Skeletal muscle cell (primary cell): ENCODE measurements around the gene TSPAN33.
"Not testable (repeated sequence)": the region's sequence is repeated elsewhere in the genome, so short reads cannot be mapped to it uniquely, and the experiment has no call there.

ENCODE experiments used
- DNase-seq: peaks from one replicate; pipeline ENCODE4 v3.0.0-alpha.2; 2010; ENCODE audit warnings: low read depth
- H3K4me3 ChIP-seq: 2 replicates; pipeline ENCODE4 v1.5.1; 2011; ENCODE audit warnings: low read depth, mild to moderate bottlenecking, control low read depth, low read length, moderate library complexity

The TSPAN33 gene, protein sequence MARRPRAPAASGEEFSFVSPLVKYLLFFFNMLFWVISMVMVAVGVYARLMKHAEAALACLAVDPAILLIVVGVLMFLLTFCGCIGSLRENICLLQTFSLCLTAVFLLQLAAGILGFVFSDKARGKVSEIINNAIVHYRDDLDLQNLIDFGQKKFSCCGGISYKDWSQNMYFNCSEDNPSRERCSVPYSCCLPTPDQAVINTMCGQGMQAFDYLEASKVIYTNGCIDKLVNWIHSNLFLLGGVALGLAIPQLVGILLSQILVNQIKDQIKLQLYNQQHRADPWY

DNA sequence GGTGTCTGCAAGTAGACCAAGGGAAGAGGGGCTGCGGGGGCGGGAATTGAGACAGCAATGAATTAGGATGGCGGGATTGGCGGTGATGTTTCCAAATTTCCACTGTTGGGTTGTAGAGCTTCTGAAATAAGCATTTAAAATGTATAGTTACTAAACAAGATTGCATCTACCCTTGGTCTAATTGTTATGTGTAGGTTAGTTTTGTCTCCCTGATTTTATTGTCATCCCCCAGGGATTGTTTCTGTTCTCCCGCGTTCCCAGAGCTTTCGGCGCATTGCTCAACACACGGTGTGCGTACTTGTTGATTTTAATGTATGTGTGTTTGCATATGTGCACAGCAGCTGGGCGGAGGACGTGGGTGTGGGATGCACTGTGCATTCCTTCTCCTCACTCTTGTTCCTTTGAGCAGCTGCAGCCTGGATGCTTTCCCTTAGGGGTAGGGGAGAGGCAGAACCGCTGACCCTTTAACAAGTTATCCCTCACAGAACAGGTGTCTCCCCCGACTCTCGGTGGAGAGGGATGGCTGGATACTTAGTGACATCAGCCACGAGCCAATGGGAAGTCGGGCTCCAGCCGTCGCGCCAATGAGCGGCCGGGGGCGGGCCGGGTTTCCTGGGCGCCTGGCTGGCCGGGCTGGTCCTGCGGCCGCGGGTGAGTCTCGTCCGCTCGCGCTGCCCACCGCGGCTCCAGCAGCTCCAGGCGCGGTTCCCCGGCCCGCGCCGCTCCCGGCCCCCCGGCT is at the start of gene TSPAN33:
Gene TSPAN33 (plus strand): TSS at position 613 of the 739 bp plus-strand sequence. CDS start 274 bp downstream, outside the sequence.
- H3K4me3 ChIP-seq: peak within 1 kb of the TSS; percentile 50

DNA sequence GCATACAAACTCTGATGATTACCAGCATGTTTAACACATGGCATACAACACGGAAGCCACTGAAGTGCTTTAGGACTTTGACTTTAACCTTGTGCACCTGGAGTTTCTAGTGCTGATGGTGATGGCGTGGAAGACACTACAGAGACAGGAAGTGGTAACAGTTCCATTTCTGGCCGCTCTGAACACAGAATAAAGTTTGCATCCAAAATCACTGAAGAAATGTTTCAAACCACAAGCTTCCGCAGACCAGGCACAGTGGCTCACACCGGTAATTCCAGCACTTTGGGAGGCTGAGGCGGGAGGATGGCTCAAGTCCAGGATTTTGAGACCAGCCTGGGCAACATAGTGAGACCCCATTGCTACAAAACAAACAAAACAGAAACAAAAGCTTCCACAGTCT is 49.2 kb upstream of the TSPAN33 start:
- H3K4me3 ChIP-seq: no peak overlapping the region
- DNase-seq: no peak

More for the DNA sequence above, at the start of gene TSPAN33:
- DNase-seq: peak; percentile 33

DNA sequence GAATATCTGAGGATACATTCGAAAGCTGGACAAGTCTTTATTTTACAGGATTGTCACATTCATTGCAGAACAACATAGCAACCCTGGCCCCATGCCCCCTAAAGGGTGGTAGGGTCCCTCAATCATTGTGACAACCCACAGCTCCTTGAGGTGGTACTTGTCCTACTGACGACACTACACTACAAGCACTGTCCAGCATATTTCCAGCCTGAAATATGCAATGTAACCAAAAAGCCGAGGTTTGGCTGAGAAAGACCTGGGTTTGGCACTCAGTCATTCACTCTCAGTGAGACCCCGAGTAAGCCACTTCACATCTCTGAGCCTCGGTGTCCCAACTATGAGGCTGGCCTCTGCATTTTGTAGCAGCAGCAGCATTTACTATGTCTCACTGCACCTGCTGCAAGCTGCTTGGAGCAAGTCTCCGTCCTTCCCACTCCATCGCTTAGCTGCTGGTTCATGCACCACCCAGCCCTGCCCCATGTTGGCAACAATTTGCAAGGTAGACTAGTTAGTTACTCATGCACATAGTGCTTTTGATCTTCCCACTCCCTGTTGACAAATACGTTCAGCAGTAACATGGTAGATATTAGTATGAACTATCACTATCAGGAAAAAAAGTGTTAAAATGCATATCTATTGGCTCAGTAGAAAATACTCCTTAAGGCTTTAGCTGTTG is 46.0 kb upstream of the TSPAN33 start:
- no peak for DNase-seq

DNA sequence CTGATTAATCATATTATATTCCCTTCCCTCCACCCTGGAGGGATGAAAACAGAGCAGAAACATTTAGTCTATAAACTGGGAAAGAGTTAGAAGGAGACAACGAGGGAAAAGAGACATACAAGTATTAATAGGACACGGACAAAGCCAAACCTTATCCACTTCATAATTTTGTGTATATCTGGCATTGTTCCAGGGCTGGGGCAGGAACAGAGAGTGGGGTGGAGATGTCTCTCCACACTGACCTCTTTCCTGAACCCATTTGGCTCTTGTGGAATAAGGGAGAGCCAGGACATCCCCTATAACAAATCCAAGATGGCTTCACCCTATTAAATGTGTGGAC is 43.7 kb upstream of the TSPAN33 start:
- DNase-seq: no peak
- H3K4me3 ChIP-seq: no peak overlapping the region

More for the DNA sequence above, 46.0 kb upstream of the TSPAN33 start:
- no peak overlapping the region for H3K4me3 ChIP-seq

DNA sequence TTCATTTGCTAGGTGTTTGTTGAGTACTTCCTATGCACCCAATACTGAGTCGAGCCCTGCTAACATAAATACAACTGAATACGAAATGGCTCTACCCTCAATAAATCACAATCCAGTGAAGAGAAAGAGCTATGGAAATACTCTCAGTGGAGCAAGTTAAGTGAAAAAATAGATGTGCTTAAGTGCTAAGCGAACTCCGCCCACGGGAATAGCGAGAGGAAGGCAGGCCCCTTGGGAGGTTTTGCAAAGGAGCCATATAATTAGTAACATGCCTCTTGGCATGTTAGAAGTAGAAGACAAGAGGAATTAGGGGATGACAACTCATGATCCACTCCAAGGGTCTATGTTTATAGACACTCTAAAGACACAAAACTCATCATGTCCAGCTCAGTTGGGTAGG is 42.8 kb upstream of the TSPAN33 start:
- no peak overlapping the region for H3K4me3 ChIP-seq
- no peak for DNase-seq

DNA sequence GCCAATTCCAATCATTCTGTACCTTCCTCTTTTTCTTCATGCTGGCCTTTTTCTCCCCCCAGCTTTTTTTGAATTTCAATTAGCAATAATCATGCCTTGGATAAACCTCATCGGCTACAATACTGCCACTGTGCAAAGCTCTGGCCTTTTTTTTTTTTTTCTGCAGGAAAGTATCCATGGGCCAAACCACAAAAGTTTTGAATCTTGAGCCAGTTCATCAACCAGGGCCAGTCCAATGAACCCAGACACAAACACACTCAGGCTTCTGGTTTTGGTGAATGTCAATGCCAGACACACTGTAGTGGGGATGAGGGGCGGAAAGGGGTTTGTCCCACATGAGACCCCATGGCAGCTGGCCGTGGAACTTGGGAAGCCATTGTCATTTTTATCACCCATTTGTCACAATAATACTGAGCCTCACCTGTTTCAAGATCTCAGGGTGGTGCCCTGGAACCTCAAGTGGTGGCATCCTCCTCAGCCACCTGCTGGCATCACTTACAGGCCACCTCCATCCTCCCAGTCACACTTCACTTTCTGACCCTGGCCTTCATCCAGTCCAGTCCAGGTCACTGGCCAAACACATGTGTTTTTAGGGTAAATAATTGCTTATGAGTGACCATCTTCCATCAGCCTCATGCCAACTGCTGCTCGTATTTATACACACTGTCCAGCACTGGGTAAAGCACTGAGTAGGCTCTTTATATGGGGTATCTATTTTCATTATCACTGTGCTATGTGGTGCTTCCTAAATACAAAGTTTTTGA is 40.8 kb upstream of the TSPAN33 start:
- DNase-seq: no peak
- no peak overlapping the region for H3K4me3 ChIP-seq

DNA sequence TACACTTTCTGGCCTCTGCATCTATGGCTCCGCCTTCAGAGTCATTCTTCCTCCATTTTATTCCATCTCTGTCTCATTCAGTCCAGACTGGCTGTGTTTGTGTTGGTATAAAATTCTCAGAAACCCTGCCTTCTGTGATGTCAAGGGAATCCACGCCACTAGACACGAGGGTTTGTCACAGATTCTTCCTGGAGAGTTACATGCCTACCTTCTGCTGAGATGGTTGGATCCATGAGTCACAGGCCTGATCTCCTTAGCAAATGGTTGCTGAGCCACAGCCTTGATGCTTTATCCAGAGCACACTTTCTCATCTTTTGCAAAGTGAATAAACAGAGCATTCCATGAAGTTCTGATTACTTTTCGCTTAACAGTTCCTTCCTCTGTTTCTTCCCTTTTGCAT is 35.9 kb upstream of the TSPAN33 start:
- no peak overlapping the region for H3K4me3 ChIP-seq
- DNase-seq: no peak

DNA sequence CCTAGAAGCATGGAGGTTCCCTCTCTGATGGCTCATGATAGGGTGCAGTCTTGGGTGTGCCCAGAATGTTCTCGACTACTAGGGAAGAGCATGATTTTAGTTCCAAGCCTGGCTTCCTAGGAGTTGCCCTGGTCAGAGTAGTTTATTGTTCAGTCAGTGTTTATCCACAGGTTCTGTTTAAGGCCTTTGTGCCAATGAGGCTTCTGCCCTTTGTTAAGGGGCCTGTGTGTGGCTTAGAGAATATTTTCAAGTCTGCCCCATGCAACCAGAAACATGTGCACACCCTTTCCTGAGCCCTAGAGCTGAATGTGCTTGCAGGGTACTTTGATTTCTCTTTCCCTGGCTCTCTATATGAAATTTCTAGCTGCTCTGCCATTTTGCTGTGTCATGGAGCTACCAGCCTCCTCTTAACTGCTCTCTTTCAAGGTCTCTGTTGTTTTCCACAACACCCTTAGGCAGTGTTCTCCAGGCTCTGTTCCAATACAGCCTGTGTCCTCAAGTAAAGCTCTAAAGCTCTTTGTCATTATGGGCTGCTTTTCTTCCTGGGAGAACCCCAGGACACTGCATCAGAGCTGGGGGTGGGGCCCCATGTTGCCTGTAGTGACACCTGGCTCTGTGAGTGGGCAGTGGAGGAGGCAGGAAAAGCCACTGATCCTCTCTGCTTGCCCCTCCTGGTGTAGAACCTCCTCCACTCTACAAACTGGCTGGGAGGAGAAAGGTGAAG is 34.1 kb upstream of the TSPAN33 start:
- H3K4me3 ChIP-seq: no peak overlapping the region
- DNase-seq: no peak

DNA sequence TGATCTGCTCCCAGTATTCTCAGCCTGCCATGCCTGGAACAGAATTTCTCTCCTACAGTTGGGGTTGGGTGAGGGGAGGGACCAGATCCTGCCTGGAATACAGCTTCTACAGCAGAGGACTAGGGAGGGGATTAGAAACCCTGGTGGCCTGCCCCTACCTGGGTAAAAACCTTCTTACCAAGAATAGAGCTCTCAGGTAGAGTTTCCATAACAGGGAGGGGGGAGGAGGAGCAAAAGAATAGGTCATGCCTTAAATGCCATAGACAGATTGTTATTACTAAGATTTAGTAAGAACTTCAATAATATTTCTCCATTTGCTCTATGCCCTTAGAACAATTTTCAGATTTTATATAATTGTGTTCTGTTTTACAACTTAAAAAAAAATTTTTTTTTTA is 33.5 kb upstream of the TSPAN33 start:
- no peak overlapping the region for H3K4me3 ChIP-seq
- DNase-seq: no peak

DNA sequence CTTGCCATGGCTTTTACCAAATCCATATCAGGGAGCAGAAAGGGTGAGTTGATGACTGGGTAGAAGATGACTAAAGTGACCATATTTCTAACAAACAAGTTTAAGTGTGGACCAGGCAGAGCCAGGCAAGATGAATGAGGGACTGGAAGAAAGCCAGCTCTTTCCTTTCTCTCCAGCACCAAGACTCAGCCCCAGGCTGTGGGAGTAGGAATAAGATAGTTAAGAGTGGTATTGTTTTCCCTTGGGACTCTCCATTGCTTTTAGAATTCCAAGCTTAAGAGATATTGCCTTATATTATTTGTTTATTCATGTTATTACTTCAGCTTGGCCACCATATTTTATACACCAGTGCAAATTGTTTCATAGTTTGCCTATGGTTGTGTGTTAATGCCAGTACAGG is 28.8 kb upstream of the TSPAN33 start:
- DNase-seq: no peak
- no peak overlapping the region for H3K4me3 ChIP-seq

DNA sequence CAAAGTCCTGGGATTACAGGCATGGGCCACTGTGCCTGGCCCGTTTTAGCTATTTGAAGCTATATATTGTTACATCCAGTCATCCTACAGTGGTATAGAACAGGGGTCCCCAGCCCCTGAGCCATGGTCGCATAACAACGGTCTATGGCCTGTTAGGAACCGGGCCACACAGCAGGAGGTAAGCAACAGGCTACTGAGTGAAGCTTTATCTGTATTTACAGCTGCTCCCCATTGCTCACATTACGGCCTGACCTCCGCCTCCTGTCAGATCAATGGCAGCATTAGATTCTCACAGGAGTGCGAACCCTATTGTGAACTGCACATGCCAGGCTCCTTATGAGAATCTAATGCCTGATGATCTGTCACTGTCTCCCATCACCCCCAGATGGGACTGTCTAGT is 26.3 kb upstream of the TSPAN33 start:
- H3K4me3 ChIP-seq: no peak overlapping the region
- no peak for DNase-seq

DNA sequence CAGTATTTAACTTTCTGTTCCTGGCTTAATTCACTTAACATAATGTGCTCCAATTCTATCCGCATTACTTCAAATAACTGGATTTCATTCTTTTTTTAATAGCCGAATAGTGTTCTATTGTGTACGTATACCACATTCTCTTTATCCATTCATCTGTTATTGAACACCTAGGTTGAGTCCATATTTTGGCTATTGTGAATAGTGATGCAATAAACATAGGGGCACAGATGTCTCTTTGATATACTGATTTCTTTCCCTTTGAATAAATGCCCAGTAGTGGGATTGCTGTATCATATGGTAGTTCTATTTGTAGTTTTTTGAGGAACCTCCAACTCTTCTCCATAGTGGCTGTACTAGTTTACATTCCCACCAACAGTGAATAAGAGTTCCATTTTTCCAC is 25.5 kb upstream of the TSPAN33 start:
- no peak for DNase-seq
- H3K4me3 ChIP-seq: no peak overlapping the region

DNA sequence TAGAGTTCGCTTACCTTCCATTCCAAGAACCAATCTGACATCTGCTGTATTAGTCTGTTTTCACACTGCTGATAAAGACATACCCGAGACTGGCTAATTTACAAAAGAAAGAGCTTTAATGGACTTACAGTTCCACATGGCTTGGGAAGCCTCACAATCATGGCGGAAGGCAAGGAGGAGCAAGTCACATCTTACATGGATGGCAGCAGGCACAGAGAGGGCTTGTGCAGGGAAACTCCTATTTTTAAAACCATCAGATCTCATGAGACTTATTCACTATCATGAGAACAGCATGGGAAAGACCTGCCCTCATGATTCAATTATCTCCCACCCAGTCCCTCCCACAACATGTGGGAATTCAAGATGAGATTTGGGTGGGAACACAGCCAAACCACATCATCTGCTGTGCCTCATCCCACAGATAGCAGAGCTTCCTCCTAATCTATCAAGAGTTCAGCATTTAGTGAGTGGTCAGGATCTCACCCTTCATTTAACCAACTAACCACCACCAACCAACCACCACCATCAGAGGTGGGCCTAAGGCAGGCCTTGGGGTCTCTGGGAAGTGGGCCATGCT is 22.9 kb upstream of the TSPAN33 start:
- H3K4me3 ChIP-seq, DNase-seq: not testable (repeated sequence)

DNA sequence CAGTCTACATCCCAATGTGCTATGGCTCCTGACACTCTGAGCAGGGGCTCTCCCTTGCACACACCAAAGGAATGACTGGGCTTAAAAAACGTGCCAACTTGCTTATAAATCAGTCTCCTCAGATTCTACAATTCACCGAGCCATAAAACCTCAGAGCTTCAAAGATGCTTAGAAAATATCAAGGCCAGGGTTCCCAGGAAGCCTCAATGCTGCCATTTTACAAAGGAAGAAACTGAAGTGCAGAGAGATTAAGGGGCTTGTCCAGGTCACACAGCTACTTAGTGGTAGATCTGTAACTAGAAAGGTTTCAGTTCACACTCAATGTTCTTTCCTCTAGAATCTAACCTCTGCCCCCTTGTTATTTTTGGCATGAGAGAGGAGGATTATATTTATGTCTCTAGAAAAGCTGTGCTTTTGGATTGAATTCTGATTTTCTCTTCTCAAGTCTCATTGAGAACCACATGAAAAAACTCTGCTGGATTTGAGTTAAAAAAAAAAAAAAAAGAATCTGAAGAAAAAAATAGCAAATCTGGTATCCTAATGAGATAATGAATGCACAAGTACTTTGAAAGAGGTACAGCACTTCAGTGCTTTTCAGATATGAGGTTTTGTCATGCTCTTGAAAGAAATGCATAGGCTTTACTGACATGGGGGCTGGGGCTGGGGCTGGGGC is 22.3 kb upstream of the TSPAN33 start:
- no peak for DNase-seq
- no peak overlapping the region for H3K4me3 ChIP-seq

DNA sequence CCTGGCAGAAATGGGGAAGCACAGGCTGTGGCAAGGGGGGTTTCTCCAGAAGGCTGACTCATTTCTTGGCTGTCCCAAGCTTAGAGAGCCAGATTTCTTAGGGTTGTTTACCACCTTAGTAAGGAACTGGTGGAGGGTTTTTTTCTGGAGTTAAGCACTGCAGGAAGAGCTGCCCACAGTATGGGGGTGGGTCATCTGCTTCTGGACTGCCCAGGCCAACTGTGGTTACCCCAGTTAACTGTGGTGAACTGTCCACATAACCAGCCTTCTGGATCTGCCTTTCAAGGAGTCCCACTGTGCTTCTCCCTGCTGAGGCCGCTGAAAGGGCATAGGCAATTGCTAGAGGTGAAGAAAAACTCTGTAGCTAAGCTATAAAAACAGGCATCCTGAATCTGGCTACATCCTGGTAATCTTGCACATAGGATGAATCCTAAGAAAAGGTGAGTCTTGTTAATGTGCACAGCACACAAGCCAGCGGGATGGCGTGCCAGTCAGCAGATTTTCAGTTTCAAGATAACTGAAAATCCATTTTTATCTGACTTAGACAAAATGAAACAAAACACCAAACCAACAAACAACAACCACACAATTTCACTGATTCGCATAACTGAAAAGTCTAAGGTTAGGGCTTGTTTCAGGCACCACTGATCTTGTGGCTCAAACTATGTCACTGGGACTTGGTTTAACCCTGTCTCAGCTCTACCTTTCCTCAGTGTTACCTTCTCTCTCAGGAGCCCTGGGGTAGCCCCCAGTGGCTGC is 21.6 kb upstream of the TSPAN33 start:
- no peak overlapping the region for H3K4me3 ChIP-seq
- no peak for DNase-seq

DNA sequence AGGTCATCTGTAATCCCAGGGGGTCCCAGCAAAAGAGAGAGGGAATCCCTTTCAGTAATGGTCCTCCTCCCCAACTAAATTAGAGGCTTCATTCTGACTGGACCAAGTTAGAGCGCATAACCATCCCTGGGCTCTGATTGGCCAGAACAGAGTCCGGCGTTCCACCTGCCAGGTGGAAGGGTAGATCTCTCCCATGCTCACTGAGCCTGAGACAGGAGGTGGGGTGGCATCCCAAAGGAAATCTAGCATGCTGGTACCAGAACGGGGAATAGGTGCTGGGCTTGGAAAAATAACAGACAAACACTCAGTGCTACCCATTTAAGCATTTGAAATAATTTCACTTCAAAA is 21.0 kb upstream of the TSPAN33 start:
- no peak overlapping the region for H3K4me3 ChIP-seq
- no peak for DNase-seq

DNA sequence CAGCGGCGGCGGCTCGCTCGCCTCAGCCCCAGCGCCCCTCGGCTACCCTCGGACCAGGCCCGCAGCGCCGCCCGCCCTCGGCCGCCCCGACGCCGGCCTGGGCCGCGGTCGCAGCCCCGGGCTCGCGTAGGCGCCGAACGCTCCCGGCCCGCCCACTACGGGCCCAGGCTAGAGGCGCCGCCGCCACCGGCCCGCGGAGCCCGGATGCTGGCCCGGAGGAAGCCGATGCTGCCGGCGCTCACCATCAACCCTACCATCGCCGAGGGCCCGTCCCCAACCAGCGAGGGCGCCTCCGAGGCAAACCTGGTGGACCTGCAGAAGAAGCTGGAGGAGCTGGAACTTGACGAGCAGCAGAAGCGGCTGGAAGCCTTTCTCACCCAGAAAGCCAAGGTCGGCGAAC is 18.2 kb upstream of the TSPAN33 start:
- H3K4me3 ChIP-seq: no peak overlapping the region

DNA sequence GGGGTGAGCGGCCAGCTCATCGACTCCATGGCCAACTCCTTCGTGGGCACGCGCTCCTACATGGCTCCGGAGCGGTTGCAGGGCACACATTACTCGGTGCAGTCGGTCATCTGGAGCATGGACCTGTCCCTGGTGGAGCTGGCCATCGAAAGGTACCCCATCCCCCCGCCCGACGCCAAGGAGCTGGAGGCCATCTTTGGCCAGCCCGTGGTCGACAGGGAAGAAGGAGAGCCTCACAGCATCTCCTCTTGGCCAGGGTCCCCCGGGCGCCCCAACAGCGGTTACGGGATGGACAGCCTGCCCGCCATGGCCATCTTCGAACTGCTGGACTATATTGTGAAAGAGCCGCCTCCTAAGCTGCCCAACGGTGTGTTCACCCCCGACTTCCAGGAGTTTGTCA is 17.4 kb upstream of the TSPAN33 start:
- H3K4me3 ChIP-seq: no peak overlapping the region
- no peak for DNase-seq

More for the DNA sequence above, 18.2 kb upstream of the TSPAN33 start:
- DNase-seq: no peak
